GM19351 (cell line): ENCODE results near the gene OPHN1.
"Not testable (repeated sequence)": the region's sequence is repeated elsewhere in the genome, so short reads cannot be mapped to it uniquely, and the experiment has no call there.

Source experiments
- ATAC-seq: cut with Tn5 transposase; IDR thresholded peaks from one replicate; pipeline ENCODE4 v1.9.1; 2021; ENCODE audit warnings: mild to moderate bottlenecking, moderate library complexity; ENCODE audit not compliant: unreplicated experiment

Gene OPHN1

GRCh38 chrX:68084765-68085164 is 348.5 kb downstream of the OPHN1 start:
- no peak for ATAC-seq

DNA sequence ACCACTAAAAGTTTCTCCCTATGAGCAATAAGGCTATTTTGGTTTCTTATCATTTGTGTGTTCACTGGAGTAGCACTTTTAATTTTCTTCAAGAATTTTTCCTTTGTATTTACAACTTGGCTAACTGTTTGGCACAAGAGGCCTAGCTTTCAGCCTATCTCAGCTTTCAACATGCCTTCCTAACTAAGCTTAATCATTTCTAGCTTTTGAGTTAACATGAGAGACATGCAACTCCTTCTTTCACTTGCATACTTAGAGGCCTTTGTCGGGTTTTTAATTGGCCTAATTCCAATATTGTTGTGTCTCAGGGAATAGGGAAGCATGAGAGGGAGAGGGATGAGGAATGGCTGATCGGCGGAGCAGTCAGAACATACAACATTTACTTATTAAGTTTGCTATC is 349.8 kb downstream of the OPHN1 start:
- no peak for ATAC-seq

DNA sequence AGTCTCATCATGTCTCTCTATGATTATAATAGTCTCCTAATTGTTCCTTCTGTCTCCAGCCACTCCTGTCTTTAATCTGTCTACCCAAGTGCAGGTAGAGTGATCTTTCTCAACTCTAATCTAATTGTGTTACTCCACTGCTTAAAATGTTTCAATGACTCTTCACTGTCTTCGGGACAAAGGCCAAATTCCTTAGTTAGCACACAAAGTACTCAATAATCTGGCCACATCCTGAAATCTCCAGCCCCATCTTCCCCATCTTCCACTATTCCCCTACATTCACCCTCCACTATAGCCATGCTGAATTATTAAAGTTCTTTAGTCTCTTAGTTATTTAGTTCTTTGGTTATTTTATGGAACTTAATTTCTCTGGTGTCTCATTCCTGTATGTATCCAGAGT is 353.3 kb downstream of the OPHN1 start:
- no peak for ATAC-seq

DNA sequence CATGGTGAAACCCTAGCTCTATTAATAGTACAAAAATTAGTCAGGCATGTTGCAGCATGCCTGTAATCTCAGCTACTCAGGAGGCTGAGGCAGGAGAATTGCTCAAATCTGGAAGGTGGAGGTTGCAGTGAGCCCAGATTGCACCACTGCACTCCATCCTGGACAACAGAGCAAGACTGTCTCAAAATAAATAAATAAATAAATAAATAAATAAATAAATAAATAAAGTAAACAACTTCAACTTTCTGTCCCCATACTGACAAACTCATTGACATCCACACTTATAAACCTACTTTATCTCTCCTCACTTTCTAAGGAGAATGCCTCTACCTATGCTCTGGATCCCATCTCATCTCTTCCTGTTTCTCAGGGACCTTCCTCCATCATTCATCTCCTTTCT is 354.5 kb downstream of the OPHN1 start:
- not testable (repeated sequence) for ATAC-seq

GRCh38 chrX:68077378-68077777 is 355.9 kb downstream of the OPHN1 start:
- no peak for ATAC-seq

DNA sequence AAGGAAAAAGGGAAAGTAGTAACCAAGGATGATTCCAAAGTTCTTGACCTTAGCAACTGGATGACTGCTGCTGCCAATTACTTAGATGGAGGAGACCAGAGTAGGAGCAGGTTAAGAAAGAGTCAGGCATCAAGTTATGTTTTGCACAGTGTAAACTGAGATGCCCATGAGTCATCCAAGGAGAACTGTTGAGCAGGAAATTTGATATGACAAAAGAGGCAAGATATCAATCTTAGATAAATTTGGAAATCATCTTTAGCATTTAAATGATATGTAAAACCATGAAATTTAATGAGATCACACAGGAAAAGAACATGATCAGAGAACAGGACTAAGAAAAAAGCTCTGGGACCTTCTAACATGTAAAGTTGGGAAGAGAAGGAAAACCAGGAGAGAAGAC is 361.3 kb downstream of the OPHN1 start:
- no peak for ATAC-seq

DNA sequence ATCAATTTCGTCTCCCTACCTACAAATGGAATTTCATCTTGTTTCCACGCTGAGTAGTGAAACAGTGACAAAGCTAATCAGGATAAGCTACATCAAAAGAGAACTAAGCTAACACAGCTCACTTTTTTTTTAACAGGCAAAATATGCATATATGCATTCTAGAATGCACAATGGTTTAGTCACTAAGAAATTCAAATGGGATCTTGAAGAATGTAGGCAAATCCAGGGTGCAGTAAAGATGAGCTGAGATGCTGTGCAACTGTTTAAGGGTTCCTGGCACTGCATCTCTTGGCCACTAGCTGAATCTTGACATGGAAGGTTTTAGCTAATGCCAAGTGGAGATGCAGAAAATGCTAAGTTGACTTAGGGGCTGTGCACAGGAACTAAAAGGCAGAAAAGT is 363.2 kb downstream of the OPHN1 start:
- not testable (repeated sequence) for ATAC-seq

- ATAC-seq, result no peak
Measured at GRCh38 chrX:68061206-68061535, 372.1 kb downstream of the OPHN1 start.

- no peak for ATAC-seq
Measured at GRCh38 chrX:68060506-68061205, 372.6 kb downstream of the OPHN1 start.

DNA sequence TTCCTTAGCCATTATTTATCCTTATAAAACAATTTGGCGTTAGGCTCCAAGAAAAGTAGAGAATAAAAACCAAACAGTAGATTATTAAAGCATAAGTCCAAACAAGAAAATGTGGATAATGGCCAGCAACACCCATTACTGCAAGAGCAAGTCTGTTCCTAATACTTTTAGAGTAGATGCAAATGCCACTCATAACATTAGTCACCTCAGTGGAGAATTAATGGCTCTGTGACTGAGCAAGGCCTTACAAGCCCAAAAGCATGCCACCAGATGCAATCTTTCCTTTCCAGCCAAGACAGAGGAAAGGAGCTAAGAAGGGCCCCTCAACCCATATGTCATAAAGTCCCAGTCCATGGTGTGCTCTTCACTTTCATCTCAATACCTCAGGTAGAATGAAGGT is 373.8 kb downstream of the OPHN1 start:
- ATAC-seq, result no peak

DNA sequence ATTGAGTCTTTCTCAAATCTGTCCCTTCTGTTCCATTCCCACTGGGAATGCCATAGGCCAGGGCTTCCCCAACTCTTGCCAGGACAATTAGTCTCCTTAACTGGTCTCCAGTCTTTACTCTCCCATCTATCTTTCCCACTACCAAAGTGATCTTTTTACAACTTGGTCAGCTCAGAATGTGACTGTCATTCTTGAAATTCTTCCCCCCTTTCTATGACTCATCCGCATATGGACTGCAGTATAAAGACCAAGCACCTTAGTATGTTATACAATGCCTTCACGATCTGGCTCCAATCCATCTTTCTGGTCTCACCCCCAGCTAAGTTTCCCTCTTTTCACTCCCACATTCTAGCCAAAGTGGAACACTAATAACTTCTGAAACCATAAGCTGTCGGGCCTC is 383.8 kb downstream of the OPHN1 start:
- no peak for ATAC-seq

GRCh38 chrX:68048774-68049173 is 384.5 kb downstream of the OPHN1 start:
- no peak for ATAC-seq

DNA sequence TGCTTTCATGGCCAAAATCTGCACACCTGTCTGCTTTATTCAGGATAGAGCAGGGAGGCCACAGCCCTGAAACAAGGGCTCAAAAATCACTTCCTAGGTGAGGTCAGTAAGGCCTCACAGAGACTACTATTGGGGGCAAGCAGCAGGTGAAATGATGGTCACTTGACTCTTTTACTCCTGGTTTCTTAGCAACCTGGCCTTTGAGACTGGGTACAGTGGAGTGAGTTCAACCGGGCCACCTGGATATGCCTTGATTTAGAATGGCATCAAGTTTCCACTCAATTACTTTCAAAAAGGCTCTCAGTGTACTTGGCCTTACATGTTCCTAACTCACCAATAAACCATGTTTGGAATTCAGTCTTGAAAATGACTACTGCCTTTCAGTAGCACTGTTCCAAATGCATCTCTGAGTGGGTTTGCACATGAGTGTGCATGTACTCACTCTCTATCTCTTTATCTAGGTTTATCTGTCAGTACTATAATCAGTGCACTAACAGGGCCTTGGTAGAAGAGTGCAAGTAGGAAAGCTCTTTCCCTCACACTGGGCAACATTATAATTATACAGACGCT is 388.2 kb downstream of the OPHN1 start:
- no peak for ATAC-seq

DNA sequence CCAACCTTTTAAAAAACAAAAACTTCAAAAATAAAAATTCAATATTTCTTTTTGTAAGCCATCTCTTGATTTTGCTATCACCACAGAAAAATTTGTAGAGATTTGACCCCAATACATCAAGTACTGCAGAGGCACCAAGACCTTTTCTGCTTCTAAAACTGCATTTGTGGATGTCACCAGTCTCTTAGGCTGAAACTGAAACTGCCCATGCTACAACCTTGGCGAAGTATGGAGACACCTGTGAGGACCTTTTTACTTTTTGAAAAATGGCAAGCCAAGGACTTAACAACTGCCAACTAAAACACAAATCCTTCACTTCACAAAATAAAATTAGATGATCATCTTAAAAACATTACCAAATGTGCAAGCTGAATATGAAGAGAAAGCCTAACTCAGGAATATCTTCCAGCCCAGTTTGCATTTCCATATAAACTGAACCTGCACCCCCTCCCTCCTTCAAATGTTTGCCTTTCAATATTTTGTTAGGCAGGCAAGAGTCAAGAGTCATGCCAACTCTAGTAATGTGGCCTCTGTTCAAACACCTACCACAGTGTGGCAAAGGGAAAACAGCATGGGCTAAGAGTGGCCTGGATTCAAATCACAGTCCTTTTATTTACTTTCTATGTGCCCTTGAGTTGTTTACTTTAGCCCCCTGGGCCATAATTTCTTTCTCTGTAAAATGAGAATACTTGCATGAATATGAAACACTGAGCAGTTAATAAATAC is 389.4 kb downstream of the OPHN1 start:
- no peak for ATAC-seq

DNA sequence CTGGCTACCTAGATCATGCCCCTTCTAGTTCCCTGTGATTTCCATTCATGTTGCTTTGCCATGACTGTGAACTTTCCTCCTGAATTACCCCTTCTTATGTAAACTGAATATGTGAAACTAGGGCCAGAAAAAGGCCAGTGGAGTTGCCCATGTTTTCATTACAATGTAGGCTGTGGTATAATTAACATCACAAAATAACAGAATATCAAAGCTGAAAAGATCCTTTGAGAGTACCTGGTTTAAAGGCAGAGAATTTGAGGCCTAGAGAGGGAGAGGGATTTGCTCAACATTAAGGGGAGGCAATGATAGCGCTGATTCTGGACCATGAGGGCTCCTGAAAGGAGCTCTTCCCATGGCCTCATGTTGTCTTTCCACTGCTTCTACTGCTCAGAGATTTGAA is 392.2 kb downstream of the OPHN1 start:
- no peak for ATAC-seq

DNA sequence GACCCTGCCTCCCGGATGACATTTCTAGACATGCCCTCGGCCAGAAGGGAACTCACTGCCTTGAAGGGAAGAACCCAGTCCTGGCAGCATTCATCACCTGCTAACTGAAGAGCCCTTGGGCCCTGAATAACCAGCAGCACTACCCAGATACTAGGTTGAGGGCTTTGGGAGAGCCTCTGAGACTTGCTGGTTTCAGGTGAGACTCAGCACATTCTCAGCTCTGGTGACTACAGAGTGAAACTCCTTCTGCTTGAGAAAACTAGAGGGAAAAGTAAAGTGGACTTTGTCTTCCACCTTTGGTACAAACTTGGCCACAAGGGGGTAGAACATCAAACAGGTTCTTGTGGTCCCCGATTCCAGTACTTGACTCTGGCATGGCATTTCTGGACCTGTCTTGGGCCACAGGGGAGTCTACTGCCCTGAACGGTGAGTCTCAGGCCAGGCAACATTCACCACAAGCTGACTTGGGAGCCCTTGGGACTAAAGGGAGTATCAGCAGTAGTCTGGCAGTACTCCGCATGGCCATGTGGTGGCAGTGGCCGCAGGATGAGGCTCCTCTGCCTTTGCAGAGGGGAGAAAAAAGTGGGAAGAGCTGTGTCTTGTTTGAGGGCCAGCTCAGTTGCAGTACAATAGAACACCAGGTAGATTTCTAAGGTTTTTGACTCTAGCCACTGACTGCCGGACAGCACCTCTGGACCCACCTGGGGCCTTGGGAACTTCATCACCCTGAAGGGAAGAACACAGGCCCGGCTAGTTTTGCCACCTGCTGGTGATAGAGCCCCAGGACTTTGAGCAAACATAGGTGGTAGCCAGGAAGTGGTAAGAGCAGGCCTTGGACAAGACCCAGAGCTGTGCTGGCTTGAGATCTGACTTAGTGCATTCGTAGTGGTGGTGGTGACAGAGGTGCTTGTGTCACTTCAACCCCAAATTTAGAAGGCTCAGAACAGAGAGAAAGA is 414.8 kb downstream of the OPHN1 start:
- peak; percentile 69 for ATAC-seq

- ATAC-seq, result no peak
Measured at GRCh38 chrX:67998540-67998939, 434.8 kb downstream of the OPHN1 start.
